Renal pelvis (tissue), 4 donors: ENCODE results near the gene CACNA1C. TPM values are rescaled to one million over a fixed set of nuclear protein-coding genes. Genes with fewer than 3 reads are reported as not detected.

Source experiments
- DNase-seq: peaks from one replicate; pipeline ENCODE4 v3.0.0-alpha.2; 2013
- polyA plus RNA-seq, 3 donors: library from polyadenylated mRNA; unstranded; fragments of 120-200 nt; gene quantifications; one replicate each; pipeline ENCODE4 v1.2.1, GENCODE V29; 2013; ENCODE audit not compliant: insufficient read length in 3 of 3

The CACNA1C gene
- polyA plus RNA-seq, 3 donors = 7.1 to 12.2 (median 10.0) TPM

GRCh38 chr12:2643576-2644135, 590.9 kb downstream of the CACNA1C start:
- DNase-seq = no peak

- no peak for DNase-seq
These were observed 592.1 kb downstream of the CACNA1C start for GRCh38 chr12:2644683-2645405.

GRCh38 chr12:2645460-2645859, 592.7 kb downstream of the CACNA1C start:
- DNase-seq = no peak

- DNase-seq = no peak
These were observed 593.6 kb downstream of the CACNA1C start for GRCh38 chr12:2646341-2646740.

- no peak for DNase-seq
These were observed 594.4 kb downstream of the CACNA1C start for GRCh38 chr12:2647186-2647585.

GRCh38 chr12:2648406-2648805, 595.6 kb downstream of the CACNA1C start:
- no peak for DNase-seq

GRCh38 chr12:2649201-2650030, 596.6 kb downstream of the CACNA1C start:
- no peak for DNase-seq

- no peak for DNase-seq
These were observed 597.7 kb downstream of the CACNA1C start for GRCh38 chr12:2650261-2651067.

- no peak for DNase-seq
These were observed 598.5 kb downstream of the CACNA1C start for GRCh38 chr12:2651068-2651965.

- DNase-seq = no peak
These were observed 599.2 kb downstream of the CACNA1C start for GRCh38 chr12:2652011-2652400.

- DNase-seq = no peak
These were observed 599.8 kb downstream of the CACNA1C start for GRCh38 chr12:2652401-2653081.

- no peak for DNase-seq
These were observed 600.7 kb downstream of the CACNA1C start for GRCh38 chr12:2653461-2653965.

- DNase-seq = no peak
These were observed 601.5 kb downstream of the CACNA1C start for GRCh38 chr12:2654311-2654710.

GRCh38 chr12:2654741-2655140, 602.0 kb downstream of the CACNA1C start:
- no peak for DNase-seq

GRCh38 chr12:2662524-2662923, 609.7 kb downstream of the CACNA1C start:
- no peak for DNase-seq

GRCh38 chr12:2664721-2665577, 612.2 kb downstream of the CACNA1C start:
- no peak for DNase-seq

- DNase-seq = no peak
These were observed 613.6 kb downstream of the CACNA1C start for GRCh38 chr12:2666411-2666810.

- no peak for DNase-seq
These were observed 614.1 kb downstream of the CACNA1C start for GRCh38 chr12:2666846-2667245.
